Measurements from ENCODE around the gene ISYNA1. TPM values are rescaled to one million over a fixed set of nuclear protein-coding genes. Genes with fewer than 3 reads are reported as not detected.

ISYNA1 gene
- total and polyA plus RNA-seq, 2 of the 8 experiments (the other 6 are each of a cell fraction or from before 2014, with no cell fraction given): 207 to 264 TPM

DNA sequence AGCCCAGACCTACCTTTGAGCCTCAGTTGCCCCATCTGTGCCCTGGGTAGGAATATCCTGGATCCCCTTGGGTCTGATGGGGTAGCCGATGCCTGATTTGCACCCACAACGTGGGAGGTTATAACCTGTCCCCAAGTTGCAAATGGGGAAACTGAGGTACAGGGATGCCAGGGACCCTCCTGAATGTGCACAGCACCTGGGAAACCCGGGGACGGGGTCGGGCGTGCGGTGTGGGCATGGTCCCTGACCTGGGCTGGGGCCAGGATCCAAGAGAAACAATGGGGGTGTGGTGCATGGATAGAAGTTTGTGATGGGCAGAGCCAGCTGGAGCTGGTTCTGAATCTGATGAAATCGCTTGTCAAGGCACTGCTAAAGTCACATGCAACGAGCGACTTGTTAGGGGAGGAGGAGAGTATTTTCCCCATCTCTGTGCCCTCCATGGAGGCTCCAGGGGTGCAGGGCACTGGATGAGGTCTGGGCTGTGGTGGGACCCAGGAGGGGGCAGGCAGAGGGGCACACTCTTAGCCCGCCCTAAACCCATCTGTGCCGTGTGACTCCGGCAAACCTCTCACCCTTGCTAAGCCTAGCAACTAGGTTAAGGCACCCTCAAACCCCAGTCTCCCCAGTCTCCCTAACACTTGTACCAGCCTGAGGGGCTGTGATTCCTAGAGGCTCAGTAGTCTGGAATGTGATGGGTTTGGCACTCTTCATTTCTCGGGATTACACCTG lies 51.2 kb downstream of the ISYNA1 start (continued):
- TF ChIP-seq, protein P1, sequence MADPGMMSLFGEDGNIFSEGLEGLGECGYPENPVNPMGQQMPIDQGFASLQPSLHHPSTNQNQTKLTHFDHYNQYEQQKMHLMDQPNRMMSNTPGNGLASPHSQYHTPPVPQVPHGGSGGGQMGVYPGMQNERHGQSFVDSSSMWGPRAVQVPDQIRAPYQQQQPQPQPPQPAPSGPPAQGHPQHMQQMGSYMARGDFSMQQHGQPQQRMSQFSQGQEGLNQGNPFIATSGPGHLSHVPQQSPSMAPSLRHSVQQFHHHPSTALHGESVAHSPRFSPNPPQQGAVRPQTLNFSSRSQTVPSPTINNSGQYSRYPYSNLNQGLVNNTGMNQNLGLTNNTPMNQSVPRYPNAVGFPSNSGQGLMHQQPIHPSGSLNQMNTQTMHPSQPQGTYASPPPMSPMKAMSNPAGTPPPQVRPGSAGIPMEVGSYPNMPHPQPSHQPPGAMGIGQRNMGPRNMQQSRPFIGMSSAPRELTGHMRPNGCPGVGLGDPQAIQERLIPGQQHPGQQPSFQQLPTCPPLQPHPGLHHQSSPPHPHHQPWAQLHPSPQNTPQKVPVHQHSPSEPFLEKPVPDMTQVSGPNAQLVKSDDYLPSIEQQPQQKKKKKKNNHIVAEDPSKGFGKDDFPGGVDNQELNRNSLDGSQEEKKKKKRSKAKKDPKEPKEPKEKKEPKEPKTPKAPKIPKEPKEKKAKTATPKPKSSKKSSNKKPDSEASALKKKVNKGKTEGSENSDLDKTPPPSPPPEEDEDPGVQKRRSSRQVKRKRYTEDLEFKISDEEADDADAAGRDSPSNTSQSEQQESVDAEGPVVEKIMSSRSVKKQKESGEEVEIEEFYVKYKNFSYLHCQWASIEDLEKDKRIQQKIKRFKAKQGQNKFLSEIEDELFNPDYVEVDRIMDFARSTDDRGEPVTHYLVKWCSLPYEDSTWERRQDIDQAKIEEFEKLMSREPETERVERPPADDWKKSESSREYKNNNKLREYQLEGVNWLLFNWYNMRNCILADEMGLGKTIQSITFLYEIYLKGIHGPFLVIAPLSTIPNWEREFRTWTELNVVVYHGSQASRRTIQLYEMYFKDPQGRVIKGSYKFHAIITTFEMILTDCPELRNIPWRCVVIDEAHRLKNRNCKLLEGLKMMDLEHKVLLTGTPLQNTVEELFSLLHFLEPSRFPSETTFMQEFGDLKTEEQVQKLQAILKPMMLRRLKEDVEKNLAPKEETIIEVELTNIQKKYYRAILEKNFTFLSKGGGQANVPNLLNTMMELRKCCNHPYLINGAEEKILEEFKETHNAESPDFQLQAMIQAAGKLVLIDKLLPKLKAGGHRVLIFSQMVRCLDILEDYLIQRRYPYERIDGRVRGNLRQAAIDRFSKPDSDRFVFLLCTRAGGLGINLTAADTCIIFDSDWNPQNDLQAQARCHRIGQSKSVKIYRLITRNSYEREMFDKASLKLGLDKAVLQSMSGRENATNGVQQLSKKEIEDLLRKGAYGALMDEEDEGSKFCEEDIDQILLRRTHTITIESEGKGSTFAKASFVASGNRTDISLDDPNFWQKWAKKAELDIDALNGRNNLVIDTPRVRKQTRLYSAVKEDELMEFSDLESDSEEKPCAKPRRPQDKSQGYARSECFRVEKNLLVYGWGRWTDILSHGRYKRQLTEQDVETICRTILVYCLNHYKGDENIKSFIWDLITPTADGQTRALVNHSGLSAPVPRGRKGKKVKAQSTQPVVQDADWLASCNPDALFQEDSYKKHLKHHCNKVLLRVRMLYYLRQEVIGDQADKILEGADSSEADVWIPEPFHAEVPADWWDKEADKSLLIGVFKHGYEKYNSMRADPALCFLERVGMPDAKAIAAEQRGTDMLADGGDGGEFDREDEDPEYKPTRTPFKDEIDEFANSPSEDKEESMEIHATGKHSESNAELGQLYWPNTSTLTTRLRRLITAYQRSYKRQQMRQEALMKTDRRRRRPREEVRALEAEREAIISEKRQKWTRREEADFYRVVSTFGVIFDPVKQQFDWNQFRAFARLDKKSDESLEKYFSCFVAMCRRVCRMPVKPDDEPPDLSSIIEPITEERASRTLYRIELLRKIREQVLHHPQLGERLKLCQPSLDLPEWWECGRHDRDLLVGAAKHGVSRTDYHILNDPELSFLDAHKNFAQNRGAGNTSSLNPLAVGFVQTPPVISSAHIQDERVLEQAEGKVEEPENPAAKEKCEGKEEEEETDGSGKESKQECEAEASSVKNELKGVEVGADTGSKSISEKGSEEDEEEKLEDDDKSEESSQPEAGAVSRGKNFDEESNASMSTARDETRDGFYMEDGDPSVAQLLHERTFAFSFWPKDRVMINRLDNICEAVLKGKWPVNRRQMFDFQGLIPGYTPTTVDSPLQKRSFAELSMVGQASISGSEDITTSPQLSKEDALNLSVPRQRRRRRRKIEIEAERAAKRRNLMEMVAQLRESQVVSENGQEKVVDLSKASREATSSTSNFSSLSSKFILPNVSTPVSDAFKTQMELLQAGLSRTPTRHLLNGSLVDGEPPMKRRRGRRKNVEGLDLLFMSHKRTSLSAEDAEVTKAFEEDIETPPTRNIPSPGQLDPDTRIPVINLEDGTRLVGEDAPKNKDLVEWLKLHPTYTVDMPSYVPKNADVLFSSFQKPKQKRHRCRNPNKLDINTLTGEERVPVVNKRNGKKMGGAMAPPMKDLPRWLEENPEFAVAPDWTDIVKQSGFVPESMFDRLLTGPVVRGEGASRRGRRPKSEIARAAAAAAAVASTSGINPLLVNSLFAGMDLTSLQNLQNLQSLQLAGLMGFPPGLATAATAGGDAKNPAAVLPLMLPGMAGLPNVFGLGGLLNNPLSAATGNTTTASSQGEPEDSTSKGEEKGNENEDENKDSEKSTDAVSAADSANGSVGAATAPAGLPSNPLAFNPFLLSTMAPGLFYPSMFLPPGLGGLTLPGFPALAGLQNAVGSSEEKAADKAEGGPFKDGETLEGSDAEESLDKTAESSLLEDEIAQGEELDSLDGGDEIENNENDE (IDR thresholded peaks at IDR 0.05; ENCODE audit: insufficient replicate concordance, low read length): no peak
- no peak for TF ChIP-seq FOSL1 (IDR thresholded peaks at IDR 0.05; ENCODE audit: insufficient read depth, low read depth, low read length)
- no peak for TF ChIP-seq KDM4A (IDR thresholded peaks at IDR 0.05; ENCODE audit: low read depth, low read length, severe bottlenecking)
